HEK293T (cell line): ENCODE data around the gene FTSJ3.

ENCODE experiments used
- ARNT ChIP-seq: fragments of 450-650 bp; IDR thresholded peaks from 2 replicates; pipeline ENCODE4 v1.6.1; 2017; ENCODE audit warnings: mild to moderate bottlenecking
- ELF4 ChIP-seq: fragments of 450-650 bp; IDR thresholded peaks from 2 replicates; pipeline ENCODE4 v1.6.1; 2017; ENCODE audit warnings: antibody characterized with exemption
- FOXM1 ChIP-seq: fragments of 450-650 bp; IDR thresholded peaks from 2 replicates; pipeline ENCODE4 v1.6.1; 2017; ENCODE audit warnings: mild to moderate bottlenecking, borderline replicate concordance
- SUZ12 ChIP-seq: fragments of 450-650 bp; IDR thresholded peaks from 2 replicates; pipeline ENCODE4 v1.6.1; 2016; ENCODE audit warnings: mild to moderate bottlenecking

GRCh38 chr17:63790057-63790456, 37.4 kb downstream of the FTSJ3 start:
- TF ChIP-seq SUZ12 (no peak), FOXM1 (no peak), ARNT (no peak), ELF4 (no peak)
